Retinal pigment epithelial cell (primary cell): Measurements from ENCODE around the gene CDC45.

Source experiments
- DNase-seq: peaks from one replicate; pipeline ENCODE4 v3.0.0-alpha.2; 2010; ENCODE audit warnings: low read depth
- H3K4me3 ChIP-seq: 2 replicates; pipeline ENCODE4 v1.5.1; 2011; ENCODE audit warnings: mild to moderate bottlenecking, low read length, control low read depth, moderate library complexity
- CTCF ChIP-seq: conservative IDR thresholded peaks from 2 replicates; pipeline ENCODE4 v1.5.1; 2011; ENCODE audit warnings: low read depth, low read length, control low read depth, inconsistent platforms

CDC45 gene, protein sequence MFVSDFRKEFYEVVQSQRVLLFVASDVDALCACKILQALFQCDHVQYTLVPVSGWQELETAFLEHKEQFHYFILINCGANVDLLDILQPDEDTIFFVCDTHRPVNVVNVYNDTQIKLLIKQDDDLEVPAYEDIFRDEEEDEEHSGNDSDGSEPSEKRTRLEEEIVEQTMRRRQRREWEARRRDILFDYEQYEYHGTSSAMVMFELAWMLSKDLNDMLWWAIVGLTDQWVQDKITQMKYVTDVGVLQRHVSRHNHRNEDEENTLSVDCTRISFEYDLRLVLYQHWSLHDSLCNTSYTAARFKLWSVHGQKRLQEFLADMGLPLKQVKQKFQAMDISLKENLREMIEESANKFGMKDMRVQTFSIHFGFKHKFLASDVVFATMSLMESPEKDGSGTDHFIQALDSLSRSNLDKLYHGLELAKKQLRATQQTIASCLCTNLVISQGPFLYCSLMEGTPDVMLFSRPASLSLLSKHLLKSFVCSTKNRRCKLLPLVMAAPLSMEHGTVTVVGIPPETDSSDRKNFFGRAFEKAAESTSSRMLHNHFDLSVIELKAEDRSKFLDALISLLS

DNA sequence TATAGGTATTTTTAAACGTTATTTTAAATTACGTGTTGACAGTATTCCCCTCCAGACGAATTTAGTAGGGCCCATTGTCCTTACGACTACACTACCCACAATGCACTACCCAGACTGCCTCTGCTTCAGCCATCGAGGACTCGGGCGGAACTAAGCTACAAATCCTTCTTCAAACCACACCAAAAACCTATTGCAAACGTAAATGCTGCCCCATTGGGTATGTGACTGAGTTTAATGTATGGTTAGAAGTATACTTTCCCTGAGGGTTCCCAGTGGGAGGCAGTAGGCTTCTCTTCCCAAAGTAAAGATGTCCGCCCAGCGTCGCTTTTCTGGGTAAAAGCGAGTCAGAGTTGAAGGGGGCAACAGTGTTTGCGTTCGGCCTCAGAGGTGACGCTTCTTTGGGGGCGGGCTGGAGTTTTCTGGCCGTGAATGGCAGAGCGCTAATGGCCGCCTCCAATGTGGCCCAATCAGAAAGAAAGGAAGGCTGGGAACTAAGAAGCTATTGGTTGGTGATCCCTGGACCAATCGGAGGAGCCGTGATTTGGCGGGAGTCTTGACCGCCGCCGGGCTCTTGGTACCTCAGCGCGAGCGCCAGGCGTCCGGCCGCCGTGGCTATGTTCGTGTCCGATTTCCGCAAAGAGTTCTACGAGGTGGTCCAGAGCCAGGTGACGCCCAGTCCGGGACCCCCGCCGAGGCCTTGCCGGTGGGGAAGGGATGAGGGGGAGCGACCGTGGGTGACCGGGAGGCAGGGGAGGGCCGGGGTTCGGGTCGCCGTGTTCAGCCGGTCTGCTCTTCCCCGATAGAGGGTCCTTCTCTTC is at the start of gene CDC45:
TSS of gene CDC45 (plus strand) at position 566 of the 818 bp plus-strand sequence. CDS start at position 615, 49 bp downstream.
- no peak for TF ChIP-seq CTCF
- peak within 1 kb of the TSS; percentile 95 for H3K4me3 ChIP-seq
- peak; percentile 94 for DNase-seq

DNA sequence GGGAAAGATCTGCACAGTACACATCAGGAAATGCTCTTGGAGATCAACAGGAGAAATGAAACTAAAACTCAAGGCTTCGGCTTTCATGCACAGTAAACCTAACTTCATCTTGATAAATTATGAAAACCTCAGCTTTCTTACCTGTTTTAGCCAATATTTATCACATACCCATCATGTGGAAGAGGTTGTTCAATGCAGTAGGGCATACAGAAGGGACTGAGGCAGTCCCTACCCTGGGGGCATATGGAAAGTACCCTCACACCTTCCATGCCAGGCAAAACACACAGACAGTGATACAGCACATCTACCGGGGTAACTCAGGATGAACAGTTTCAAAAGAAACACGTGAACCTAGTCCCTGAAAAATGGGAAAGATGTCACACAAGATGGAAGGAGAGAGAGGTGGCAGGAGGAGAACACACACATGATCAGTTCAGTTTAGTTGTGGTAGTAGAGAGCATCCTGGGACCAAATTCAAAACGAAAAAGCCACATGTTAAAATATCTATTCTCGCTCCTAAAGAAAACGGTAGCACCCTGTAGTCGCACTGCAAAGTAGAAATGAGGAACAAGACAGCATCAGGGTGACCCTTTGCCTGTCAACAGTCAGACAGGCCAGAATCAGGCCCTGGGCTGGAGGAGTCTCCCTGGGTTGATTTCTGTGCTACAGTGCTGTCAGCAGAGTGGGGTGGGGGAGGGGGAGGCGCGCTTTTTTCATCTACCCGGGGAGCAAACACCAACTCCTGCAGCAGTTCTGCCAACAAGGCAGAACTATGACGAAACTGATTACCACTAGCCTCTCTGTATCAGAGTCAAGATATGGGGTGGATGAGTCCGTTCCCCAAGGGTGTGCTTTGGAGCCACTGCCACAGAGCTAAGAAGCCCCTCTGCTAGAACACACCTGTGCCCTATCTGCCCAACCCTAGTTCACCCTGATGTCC is 49.5 kb upstream of the CDC45 start:
- H3K4me3 ChIP-seq, result peak overlapping the region; percentile 85
- TF ChIP-seq CTCF, result no peak
- no peak for DNase-seq

DNA sequence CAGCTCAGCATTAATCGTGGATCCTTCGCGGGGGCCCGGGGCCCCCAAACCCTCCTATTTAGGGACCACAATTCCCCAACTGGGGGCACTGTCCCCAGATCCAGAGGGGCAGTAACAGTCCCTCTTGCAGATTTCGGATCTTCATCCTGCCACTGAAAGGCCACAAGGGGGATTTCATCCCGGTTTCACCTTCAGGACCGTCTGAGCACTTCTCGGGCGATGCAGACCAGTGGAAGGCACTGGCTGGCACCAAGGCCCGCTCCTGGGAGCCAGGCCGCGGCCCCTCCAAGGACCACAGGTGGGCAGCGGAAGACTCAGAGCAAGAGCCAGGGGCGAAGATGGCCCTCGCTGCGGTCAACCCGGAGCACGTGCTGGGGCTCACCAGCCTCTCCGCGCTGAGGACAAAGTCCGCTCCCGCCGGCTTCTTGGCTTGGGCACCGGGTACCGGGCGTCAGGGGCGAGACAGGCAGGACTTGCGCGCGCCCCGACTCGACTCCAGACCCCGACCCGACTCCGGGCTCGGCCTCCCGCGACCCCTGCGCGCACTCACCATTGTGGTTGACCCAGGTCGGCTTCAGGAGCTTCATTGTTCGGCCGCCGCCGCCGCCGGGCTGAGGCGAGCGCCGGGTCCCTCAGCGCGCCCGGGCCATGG is 48.7 kb upstream of the CDC45 start:
- DNase-seq, result no peak
- H3K4me3 ChIP-seq, result peak overlapping the region; percentile 85
- peak; percentile 34 for TF ChIP-seq CTCF

GRCh38 chr22:19431649-19432132 is 48.0 kb upstream of the CDC45 start, which contains the start of gene HIRA:
Gene HIRA (minus strand): TSS chr22:19431733. CDS start chr22:19431476, 257 bp downstream.
- H3K4me3 ChIP-seq, result peak within 1 kb of the TSS; percentile 87
- TF ChIP-seq CTCF, result no peak
- peak; percentile 47 for DNase-seq

GRCh38 chr22:19432133-19432851 is 47.4 kb upstream of the CDC45 start, which contains the start of gene MRPL40:
Gene MRPL40 (plus strand): TSS chr22:19432545. CDS start chr22:19432555, 10 bp downstream.
- no peak for TF ChIP-seq CTCF
- peak; percentile 77 for DNase-seq
- peak within 1 kb of the TSS; percentile 87 for H3K4me3 ChIP-seq
